D721Med (cell line): ENCODE data around the gene PPIA.
"Not testable (repeated sequence)": the region's sequence is repeated elsewhere in the genome, so short reads cannot be mapped to it uniquely, and the experiment has no call there.

Experiments used
- DNase-seq: peaks from one replicate; pipeline ENCODE4 v3.0.0; 2011; ENCODE audit warnings: low spot score; ENCODE audit not compliant: insufficient read length
- FAIRE-seq: peaks from 2 replicates; lab custom pipeline; 2011; peaks lifted over from hg19 to GRCh38; lab: Jason Lieb, UNC
- TF ChIP-seq, protein P1 (sequence below): IDR thresholded peaks from 2 replicates; pipeline ENCODE4 v1.5.1; 2012; ENCODE audit warnings: mild to moderate bottlenecking, control low read depth; ENCODE audit not compliant: insufficient read depth; ENCODE audit errors: missing control alignments

PPIA gene

DNA sequence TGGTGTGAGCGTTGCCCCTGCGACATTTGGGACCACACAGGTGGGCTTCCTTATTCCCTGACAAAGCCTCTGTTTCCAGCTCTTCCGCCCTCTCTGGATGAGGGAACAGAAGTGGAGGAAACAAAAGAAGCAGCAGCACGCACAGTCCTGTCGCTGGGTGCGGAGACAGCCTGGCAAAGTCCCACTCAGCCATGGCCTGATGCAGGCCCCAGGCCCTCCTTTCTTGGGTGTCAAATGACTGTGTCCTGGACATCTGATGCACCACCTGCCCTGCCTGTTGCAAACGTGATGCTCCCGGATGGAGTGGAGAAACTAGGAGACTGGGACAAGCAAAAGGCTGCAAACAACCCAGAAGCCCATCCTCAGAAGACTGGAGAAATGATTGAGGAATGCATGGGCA is 27.1 kb upstream of the PPIA start:
- FAIRE-seq: no peak
- DNase-seq: no peak
- TF ChIP-seq, protein P1, sequence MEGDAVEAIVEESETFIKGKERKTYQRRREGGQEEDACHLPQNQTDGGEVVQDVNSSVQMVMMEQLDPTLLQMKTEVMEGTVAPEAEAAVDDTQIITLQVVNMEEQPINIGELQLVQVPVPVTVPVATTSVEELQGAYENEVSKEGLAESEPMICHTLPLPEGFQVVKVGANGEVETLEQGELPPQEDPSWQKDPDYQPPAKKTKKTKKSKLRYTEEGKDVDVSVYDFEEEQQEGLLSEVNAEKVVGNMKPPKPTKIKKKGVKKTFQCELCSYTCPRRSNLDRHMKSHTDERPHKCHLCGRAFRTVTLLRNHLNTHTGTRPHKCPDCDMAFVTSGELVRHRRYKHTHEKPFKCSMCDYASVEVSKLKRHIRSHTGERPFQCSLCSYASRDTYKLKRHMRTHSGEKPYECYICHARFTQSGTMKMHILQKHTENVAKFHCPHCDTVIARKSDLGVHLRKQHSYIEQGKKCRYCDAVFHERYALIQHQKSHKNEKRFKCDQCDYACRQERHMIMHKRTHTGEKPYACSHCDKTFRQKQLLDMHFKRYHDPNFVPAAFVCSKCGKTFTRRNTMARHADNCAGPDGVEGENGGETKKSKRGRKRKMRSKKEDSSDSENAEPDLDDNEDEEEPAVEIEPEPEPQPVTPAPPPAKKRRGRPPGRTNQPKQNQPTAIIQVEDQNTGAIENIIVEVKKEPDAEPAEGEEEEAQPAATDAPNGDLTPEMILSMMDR: no peak

DNA sequence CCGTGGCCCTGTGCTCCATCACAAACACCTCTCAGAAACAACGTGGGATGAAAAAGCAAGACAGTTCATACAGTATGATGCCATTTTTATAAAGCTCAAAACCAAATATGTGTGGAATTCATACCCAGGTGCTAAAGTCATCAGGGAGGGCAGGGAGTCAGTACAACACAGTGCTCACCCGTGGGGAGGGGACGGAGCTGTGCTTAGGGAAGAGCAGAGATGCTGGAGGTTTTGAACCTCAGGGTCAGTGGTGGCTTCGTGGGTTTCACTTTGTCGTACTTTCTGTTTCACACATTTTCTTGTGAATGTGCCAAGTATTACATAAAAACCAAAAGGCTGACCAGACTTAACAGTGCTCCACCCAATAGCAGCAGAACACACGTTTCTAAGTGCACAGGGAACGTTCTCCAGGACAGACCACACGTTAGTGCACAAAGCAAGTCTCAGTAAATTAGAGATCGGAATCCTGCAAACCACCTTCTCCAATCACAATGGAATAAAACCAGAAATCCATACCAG is 26.6 kb upstream of the PPIA start:
- no peak for DNase-seq
- TF ChIP-seq, protein P1: no peak
- no peak for FAIRE-seq

DNA sequence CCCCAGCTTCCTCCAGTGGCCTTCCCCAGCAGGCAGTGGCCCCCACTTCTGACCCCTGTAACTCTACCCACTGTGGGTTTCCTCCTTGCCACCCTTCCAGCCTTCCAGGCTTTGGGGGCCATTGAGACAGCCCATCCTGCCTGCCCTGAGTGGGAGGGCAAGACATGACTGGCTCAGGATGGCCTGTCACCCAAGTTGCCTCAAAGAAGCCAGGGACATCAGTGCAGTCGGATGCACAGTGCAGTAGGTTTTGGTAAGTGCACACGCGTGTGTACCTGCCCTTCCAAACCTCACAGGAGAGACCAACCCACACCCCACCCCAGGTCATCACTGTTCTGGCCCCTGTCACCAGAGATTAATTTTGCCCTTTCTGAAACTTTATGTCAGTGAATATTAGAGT is 25.1 kb upstream of the PPIA start:
- TF ChIP-seq, protein P1: no peak
- FAIRE-seq (no peak), DNase-seq (no peak)

DNA sequence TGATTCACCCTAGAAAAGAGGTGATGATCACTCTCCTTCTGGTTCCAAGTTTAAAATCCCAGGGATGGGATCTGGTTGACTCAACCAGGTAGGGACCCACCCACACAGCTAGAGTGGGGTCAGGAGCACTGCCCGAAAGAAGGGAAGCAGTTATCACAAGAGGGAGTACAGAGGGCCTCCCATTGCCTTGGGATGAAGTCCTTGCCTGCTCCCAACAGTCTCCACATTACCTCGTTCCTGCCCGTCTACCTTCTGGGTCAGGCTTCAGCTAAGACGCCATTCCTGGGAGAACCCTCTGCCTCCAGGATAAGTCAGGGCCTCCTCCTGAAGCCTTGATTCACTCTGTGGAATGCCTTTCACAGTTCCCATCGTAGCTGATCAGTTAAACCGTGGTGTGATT is 24.0 kb upstream of the PPIA start:
- FAIRE-seq (no peak), DNase-seq (no peak)
- TF ChIP-seq, protein P1: no peak

DNA sequence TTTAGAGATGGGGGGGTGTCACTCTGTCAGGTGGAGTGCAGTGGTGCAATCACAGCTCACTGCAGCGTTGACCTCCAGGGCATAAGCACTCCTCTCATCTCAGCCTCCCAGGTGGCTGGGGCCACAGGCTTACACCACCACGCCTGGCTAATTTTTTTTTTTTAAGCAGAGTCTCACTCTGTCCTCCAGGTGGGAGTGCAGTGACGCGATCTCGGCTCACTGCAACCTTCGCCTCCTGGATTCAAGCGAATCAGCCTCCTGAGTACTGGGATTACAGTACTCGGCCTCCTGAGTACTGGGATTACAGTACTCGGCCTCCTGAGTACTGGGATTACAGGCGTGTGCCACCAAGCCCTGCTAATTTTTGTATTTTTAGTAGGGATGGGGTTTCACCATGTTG is 23.6 kb upstream of the PPIA start:
- no peak for FAIRE-seq
- DNase-seq: no peak
- TF ChIP-seq, protein P1: peak; percentile 7

DNA sequence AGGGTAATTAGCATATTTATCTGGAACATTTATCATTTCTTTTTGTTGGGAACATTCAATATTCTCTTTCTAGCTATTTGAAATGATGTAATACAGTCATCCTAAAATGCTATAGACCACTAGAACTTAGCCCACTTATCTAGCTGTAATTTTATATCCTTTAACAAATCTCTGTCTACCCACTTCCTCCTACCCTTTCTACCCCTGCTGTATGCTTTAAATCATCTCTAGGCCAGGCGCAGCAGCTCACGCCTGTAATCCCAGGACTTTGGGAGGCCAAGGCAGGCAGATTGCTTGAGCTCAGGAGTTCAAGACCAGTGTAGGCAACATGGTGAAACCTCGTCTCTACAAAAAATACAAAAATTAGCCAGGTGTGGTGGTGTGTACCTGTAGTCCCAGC is 22.0 kb upstream of the PPIA start:
- DNase-seq, FAIRE-seq: not testable (repeated sequence)

DNA sequence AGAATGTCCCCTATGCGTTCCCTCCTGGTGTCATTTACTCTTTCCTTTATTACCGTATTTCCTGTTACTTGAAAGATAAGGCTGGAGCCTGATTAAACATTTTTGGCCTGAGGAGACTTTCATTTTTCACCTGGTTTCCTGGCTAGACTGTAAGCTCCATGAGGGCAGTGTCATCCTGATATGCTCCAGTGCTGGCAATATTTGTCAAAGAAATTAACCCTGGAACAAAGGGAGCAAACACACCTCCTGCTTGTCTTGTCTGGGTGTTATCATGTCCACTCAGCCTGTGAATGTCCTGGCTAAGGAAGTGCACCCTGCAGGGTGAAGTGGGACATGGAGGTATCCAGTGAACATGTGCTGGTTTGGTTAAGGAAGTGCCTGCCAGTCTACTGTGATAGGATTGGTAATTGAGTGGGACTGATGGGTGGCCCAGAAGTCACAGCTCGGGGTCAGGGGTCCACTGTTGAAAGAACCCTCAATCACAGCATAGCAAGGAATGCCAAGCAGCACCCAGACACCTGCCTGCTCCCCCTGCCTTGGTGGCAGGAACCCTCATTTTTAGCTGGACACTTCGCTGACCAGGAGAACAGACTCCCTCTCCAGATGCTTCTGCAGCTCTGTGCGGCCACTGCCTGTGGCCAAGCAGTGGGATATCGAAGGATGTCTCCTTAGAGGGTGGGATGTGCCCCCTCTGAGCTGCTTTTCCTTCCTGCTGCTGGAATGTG is 20.9 kb upstream of the PPIA start:
- TF ChIP-seq, protein P1: no peak
- FAIRE-seq (no peak), DNase-seq (no peak)

DNA sequence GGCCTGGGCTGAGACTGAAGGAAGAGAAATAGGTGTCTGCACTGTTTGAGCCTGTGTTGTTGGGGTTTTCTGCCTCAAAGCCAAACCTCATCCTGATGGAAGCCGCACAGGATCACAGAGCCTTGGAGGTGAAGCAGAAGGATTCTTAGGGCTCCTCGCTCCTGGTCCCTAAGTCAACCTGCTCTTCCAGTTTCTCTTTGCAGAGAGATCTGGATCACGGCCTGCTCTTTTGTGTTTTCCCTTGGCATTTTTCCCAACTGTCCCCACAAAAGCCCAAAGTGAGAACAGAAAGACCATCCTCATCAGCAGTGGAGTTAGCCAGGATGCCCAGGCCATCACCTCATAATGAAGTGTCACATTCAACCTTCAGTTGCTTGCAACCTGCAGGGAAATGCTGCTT is 20.3 kb upstream of the PPIA start:
- no peak for DNase-seq
- FAIRE-seq: no peak
- TF ChIP-seq, protein P1: no peak
